HG03097 (cell line): ENCODE data around the gene NHS.

ENCODE experiments used
- ATAC-seq: cut with Tn5 transposase; IDR thresholded peaks from one replicate; pipeline ENCODE4 v1.9.1; 2021; ENCODE audit not compliant: unreplicated experiment, low FRiP score

The NHS gene

GRCh38 chrX:17747692-17748091 lies 372.7 kb downstream of the NHS start:
- ATAC-seq, result no peak

GRCh38 chrX:17748684-17749083 lies 373.7 kb downstream of the NHS start:
- no peak for ATAC-seq

- ATAC-seq, result no peak
Measured at GRCh38 chrX:17750436-17750835, 375.4 kb downstream of the NHS start.

- peak; percentile 81 for ATAC-seq
Measured at GRCh38 chrX:17758382-17758781, 383.4 kb downstream of the NHS start.

GRCh38 chrX:17759990-17760389 lies 385.0 kb downstream of the NHS start:
- no peak for ATAC-seq

GRCh38 chrX:17767734-17768133 lies 392.7 kb downstream of the NHS start:
- ATAC-seq, result no peak

- no peak for ATAC-seq
Measured at GRCh38 chrX:17768997-17769396, 394.0 kb downstream of the NHS start.

- ATAC-seq, result no peak
Measured at GRCh38 chrX:17769701-17770269, 394.8 kb downstream of the NHS start.

GRCh38 chrX:17773221-17773876 lies 398.3 kb downstream of the NHS start:
- no peak for ATAC-seq

GRCh38 chrX:17774053-17774452 lies 399.1 kb downstream of the NHS start:
- ATAC-seq, result no peak

GRCh38 chrX:17778997-17779396 lies 404.0 kb downstream of the NHS start:
- ATAC-seq, result no peak

- no peak for ATAC-seq
Measured at GRCh38 chrX:17779434-17779833, 404.4 kb downstream of the NHS start.
